IPS-11a (cell line): ENCODE results near the gene SORCS2.

ENCODE experiments used
- H3K4me3 ChIP-seq: one replicate; pipeline ENCODE4 v1.5.1; 2013; ENCODE audit warnings: low read depth, low read length, control low read depth

SORCS2 gene

DNA sequence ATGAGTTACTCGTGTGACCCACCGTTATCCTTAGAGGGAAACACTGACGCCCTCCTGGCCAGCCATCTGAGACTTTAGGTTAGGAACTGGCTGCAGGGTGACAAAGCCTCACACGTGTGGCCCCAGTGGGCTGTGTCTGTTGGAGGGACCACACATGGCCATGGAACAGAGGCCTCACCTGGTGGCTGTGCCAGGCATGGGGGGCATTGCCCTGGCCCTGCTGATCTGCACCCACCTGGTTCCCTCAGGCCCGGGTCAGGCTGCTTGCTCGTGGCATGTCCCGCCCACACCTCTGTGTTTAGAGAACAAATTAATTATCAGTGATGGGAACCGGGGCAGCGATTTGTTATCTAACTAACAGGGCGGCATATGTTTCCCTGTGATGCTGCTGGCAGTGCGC, 343.3 kb downstream of the SORCS2 start:
- H3K4me3 ChIP-seq: no peak overlapping the region

DNA sequence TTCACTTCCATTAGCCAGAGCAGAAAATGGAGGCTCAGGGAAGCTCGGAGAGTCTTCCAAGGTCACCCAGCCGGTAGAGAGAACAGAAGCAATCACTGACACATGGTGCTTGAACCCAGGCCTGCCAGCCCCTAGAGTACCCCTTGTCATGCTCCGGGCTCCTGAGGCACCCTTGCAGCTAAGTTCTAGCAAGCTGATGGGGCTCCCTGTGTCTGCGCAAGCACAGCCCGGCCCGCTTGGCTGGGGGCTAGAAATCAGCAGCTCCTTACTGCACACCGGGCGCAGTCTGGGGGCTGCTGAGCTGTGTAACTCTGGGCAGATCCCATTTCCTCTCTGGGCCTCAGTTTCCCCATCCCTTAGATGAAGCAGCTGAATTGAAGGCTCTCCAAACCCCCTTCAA, 344.5 kb downstream of the SORCS2 start:
- H3K4me3 ChIP-seq: no peak overlapping the region

DNA sequence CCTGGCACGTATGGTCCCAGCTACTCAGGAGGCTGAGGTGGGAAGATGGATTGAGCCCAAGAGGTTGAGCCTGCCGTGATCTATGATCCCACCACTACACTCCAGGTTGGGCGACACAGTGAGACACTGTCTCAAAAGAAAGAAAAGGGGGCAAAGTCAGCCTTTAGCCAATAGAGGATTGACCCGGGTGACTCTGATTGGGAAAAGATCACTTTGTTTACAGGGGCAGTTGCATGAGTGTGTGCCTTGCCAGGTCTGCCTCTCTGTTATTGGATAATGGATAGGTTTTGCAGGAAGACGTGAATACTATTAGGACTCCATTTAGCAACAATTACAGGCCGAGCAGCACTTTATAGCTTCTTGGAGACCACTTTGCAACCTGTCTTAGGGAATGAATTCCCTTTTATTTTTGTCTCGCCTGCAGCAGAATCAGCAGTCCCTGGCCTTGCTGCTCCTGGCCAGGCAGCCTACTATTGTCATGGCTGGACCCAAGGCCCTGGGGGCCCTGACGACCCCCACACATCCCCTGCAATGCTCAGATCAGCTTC, 345.6 kb downstream of the SORCS2 start:
- no peak overlapping the region for H3K4me3 ChIP-seq

DNA sequence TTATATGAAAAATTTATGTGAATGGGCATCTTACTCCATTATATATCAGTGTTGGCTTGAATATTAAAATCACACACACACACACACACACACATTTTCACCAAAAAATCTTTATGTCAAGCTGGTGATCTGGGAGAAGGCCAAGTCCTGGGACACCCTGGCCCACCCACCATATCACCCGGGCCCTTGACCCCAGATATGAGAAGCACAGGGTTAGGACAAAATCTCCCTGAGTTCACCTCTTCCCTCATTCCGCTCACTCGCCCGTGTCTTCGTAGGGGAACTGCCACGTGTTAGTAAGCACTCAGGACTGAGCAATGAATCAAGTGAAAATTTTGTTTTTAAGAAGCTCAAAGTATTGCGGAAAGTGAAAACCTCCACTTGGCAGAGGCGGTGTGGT, 346.2 kb downstream of the SORCS2 start:
- no peak overlapping the region for H3K4me3 ChIP-seq

DNA sequence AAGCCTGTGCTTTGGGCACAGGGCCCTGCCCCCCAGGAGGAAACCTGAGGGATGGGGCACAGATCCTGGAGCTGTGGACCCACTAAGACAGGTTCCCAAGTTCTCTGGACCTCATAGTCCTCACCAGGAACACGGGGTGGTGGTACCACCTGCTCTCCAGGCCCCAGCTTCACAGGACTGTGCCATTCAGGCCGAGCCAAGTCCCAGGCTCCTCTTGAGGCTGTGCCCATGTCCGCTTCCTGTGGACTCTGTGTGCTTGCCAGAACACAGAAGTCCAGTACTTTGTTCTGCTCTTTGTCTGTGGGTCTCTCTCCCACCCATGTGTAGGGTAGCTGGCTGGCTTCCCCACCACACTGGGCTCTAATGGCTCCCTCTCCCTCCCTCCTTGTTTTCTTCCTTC, 346.8 kb downstream of the SORCS2 start:
- no peak overlapping the region for H3K4me3 ChIP-seq

DNA sequence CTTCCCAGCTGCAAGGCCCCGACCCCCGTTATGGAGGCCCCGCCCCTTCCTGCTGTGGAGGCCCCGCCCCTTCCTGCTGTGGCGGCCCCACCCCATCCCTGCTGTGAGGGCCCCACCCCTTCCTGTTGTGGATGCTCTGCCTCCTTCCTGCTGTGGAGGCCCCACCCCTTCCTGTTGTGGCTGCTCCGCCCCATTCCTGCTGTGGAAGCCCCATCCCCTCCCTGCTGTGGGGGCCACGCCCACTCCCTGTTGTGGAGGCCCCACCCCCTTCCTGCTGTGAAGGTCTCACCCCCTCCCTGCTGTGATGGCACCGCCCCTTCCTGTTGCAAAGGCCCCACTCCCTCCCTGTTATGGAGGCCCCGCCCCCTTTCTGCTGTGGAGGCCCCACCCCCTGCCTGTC, 347.3 kb downstream of the SORCS2 start:
- no peak overlapping the region for H3K4me3 ChIP-seq

DNA sequence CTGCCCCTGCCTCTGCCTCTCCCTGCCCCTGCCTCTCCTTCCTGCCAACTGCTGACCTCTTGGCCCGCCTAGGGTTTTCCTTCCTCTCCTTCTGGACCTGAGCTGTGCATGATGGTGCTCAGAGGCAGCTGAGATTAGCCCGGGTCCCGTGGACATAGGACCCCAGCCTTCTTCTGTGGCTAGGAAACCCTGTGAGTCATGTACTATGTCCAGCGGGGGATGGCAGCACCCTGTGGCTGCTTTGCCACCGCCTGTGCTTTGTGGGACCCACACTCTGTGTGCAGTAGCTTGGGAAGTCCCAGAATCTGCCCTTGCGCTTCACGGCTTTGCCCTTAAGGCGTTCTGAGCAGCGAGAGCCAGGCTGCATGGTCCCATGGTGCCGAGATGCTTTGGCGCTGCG, 347.9 kb downstream of the SORCS2 start:
- no peak overlapping the region for H3K4me3 ChIP-seq

DNA sequence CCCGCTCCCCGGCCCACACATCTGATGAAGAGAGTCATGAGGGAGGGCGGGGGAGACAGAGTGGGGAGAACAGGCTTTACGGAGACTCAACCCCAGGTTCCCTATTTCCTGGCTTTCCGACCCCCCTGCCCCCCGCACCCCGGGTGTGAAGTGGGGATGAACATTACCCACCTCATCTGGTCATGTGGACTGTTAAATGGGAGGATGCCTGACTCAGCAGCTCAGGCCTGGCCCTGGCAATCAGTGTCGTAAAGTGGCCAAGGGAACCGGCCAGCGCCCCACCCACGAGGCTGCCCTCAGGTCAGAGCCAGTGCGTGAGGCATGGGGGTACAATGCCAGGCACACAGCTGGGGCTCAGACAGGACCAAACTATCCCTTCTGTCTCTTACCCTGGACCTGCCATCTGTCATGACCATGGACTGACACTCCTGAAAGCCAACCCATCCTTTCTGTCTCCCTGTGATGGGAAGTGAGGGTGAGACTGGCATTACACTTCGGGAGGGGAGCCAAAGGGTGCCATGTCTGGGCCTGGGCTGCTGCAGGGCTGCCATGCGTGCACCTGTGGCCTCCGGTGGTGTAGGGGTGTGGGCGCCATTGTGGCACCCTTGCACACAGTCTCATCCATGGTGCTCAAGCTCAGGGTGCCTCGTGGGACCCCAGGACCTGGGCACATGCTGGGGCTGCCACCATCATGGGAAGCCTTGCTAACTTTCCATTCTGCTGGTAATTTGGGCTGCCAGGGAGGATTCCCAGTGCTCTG, 348.5 kb downstream of the SORCS2 start:
- no peak overlapping the region for H3K4me3 ChIP-seq

DNA sequence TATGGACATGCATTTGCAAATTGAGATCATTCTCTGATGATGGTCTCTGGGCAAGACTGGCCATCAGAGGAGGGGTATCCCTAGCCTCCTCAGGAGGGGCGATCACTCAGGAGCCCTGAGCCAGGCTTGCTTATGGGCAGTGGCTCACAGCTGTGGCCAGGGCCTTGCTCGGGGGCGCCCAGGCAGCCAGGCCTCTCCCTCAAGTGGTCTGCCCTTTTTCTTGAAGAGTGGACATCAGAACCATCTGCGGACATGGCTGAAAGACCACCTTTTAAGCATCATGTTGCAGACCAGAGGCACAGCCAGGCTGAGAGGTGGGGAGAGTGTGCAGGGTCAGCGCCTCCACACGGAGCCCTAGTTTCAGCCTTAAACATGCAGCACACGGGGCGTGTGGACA, 349.1 kb downstream of the SORCS2 start:
- no peak overlapping the region for H3K4me3 ChIP-seq

DNA sequence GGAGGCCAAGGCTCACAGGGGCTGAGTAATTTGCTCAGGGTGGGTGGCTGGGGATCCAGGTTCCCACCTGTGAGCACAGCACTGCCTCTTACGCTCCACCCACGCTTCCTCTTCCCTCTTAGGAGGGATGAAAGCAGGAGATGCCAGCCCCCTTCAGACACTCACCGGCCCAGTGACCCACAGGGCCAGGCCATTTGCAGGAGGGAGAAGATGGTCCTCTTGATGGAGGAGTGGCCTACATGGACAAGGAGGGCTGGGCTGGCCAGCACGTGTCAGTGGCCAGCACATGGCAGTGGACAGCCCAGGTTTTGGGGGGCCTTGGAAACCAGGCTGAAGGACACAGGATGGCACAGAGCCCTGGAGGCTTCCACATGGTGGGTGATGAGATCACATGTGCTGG, 350.4 kb downstream of the SORCS2 start:
- H3K4me3 ChIP-seq: no peak overlapping the region

DNA sequence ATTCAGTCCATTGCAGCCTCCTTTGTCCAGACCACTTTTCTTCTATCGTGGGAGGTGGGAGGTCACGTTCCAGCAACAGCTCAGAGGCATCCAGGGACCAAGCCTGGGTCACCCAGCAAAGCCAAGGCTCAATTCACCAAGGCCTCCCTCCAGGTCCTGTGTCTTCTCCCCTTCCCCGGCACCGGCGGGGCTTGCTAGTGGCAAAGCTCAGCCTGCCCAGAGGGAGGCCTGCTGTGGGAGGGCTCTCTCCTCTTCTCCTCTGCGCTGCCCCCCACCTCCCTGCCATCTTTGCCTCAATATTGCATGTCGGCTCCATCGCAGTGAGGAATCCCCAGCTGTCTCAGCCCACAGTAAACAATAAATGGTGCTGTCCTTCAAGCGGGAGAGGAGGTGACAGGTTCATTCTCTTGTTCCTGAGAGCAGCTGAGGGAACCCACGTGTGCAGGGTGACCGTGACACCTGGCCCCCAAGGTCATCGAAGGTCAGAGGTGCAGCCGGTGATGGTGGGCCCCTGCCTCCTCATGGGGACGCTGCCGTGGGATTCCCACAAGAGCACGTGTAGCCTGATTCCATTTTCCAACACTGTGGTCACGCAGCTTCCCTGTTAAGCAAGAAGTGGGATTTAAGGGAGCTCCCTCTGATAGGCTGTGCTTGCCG, 353.9 kb downstream of the SORCS2 start:
- H3K4me3 ChIP-seq: no peak overlapping the region

DNA sequence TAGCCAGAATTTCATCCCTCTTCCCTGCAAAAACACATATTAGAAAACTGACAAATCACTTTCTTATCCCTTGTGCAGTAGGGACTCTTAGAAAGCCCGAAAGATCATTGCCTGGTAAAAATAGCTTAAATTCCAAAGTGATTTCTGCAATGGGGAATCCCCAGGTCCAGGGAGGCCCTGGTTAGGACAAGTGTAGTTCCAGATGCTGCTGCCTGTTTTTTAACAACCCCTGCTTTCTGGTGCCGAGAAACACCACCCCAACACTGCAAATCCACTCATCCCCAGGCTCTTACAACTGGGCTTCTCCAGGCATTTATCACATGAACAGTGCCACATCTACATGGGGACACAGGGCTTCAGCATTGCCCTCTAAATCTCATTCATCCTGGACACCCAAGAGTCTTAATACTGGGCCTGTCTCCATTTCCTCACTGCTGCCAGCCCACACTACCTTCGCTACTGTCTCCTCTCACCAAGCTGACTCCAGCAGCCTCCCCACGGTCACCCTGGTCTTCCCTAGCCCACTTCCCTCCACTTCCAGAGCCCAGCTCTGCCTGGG, 354.6 kb downstream of the SORCS2 start:
- H3K4me3 ChIP-seq: no peak overlapping the region

DNA sequence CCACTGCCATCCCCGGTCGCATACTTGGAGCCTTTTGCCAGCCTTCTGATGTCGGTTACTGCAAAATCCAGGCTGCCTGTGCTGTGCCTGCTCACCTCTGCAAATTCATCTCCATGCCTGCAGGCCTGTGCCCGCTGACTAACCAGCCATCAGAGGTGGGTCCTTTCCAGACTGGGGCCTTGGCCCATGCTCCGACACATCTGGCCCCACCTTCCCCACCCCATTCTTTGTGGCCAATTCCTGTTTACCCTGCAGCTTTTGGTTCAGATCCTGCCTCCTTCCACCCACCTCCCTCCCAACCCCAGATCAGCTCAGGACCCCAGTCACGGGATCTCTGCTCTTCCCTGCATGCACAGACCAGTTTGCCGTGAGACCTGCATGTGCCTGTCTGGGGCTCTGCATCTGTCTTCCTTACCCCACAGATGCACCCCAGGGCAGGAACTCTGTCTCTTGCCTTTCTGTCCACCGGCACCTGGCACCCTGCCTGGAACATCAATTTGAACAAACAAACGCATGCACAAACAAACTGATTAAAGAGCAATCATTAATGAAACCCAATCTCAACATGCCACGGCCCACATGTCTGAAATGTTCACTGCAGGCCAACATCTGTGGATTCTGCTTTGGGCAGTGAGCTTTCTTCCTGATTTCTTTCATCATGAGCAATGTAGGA, 355.2 kb downstream of the SORCS2 start:
- no peak overlapping the region for H3K4me3 ChIP-seq

DNA sequence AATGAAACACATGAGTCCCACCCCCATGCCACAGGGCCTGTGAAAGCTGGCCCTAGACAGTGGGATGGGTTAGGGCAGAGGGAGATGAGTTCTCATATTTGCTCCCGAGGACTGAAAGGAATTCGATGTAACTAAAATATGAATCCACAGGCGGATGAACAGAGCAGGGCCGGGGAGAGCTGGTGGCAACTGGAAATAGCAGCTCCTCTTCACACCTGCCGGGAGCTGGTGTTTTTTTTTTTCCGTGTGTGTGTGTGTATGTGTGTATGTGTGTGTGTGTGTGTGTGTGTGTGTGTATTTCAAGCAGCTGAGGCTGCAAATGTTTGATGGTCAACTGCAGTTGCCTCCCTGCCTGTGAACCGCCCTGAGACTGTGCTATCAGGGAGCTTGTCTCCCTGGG, 357.5 kb downstream of the SORCS2 start:
- H3K4me3 ChIP-seq: no peak overlapping the region

DNA sequence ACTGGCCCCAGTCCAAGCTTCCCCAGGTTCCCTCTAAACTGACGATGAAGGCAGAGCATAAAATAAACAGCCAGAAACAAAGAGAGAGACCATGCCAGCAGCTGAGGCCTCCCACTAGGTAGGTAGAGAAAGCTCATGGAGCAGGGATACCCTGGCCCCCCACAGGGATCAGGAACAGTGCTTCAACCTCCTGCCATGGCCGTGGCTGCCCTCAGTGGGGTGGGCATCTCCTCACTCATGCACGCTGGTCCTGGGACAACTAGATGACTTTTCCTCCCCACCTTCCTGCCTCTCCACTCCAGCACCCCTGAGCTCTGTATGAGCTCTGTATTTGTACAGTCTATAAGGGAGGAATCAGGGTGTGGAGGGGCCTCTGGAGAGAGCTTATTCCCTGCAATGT, 360.1 kb downstream of the SORCS2 start:
- H3K4me3 ChIP-seq: no peak overlapping the region

DNA sequence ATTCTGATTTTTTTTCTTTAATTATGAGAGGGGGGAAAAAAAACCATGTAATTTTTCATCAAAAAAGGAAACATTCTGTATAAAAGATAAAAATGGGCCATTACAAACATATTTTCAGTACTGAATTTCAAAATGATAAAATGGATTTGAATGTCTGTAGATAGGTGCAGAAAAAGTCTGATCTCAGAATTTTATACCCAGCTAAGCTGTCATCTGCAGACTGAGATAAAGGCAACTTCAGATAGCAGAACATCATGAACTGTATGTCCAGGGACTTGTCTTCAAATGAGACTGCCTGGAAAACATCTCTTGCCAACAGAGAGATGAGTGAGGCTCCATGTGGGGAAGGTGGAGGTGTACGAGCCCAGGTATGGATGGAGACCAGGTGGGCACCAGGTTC, 360.9 kb downstream of the SORCS2 start:
- no peak overlapping the region for H3K4me3 ChIP-seq

DNA sequence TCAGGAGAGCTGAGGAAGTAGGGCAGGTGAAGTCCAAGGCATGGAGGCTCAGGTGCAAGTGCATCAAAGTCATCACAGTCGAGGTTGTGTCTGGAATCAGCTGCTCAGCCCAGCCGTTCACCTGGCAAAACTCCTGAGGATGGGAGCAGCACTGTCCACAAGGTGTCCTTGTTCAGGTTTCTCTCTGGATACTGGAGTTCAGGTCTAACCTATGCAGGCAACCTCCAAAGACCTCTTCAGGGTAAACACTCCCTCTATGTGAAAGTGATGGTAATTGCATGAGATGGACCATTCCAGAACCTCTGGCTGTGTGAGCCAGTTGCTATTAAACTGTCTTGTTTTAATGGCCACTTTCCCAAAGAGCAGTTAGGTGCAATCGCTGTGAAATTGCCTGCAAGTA, 362.6 kb downstream of the SORCS2 start:
- H3K4me3 ChIP-seq: no peak overlapping the region

DNA sequence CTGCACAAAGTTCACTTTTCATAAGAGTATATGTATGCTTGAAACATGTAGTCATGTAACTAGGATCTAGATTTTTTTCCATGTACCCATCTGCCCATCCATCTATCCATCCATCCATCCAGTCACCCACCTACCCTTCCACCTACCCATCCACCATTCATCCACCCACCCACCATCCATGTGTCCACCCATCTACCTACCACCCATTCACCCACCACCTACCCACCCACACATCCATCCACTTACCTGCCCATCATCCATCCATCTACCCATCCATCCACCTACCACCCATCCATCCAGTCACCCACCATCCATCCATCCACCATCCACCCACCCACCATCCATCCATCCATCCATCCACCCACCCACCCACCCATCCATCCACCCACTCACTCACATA, 364.2 kb downstream of the SORCS2 start:
- H3K4me3 ChIP-seq: no peak overlapping the region

DNA sequence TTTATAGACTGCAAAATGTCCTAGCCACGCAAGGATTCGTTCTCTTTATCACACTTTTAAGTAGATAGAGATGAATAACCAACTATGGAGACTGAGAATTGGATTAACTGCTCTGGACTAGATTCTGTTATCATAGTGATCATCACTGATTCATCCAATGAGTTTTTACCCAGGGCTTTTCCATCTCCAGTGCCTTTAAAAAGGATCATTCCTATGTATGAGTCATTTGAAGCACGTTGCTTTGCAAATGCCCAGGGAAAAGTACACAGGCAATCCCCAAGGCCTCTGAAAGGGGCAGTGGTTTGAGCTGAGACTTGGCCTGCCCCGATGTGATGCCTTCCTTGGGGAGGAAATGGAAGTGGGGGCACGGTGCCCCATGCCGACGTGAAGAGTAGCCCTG, 365.1 kb downstream of the SORCS2 start:
- no peak overlapping the region for H3K4me3 ChIP-seq

DNA sequence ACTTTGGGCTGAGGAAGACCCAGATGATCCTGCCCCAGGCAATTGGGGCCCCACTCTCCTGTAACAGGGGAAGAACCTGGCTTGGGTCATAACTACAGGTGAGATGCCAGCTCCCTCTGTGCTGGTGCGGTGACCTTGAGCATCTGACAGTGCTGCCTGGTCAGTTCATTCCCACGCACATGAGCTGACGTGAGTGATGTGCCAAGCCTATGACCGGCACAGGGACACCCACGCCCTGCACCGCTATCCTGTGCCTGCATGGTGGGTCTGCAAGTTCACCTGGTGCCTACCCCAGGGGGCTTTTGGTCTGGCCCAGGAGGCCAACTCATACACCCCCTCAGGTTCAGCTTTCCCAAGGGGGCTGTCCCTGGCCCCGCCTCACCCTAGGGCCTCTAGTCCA, 366.1 kb downstream of the SORCS2 start:
- no peak overlapping the region for H3K4me3 ChIP-seq

DNA sequence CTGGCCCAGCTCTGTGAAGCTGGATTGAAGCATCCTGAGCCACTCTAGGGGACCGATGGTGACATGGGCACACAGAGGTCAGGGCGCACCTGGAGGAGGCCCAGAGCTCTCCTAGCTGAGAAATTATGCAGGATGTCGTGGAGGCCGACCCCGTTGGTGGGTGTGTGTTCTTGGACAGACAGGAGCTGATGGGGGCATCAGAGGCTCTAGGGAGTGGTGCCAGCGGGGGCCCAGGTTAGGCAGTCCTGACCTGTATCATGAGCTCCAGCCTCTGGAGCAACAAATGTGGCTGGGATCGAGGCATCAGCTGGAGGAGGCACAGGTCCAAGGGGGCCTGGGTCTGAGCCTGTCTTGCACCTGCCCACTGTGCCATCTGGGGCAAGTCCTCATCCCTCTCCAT, 367.0 kb downstream of the SORCS2 start:
- H3K4me3 ChIP-seq: no peak overlapping the region
